ENCODE results near the gene GNAL.

Gene GNAL

GRCh38 chr18:11873670-11874340 is 184.7 kb downstream of the GNAL start:
- H3K4me2 ChIP-seq (ENCODE audit: low read length), result no peak overlapping the region
- H3K9me3 ChIP-seq (ENCODE audit: control insufficient read depth, insufficient read depth, low read length), result no peaks in the 10 kb centered on the region
- no peak overlapping the region for H3K4me3 ChIP-seq (ENCODE audit: low read length)
- 0 out of 2 replicates have a peak, but pooled peaks cover 3% of the 10 kb centered on the region for H3F3A ChIP-seq (ENCODE audit: control insufficient read depth, insufficient read depth)
- no peaks in the 10 kb centered on the region for H3K79me2 ChIP-seq (ENCODE audit: control insufficient read depth, low read length)
- H3K27ac ChIP-seq (ENCODE audit: low read depth, low read length), result no peak overlapping the region
- H3K9me2 ChIP-seq (replicated peaks; ENCODE audit: control insufficient read depth, low read length), result no peaks in the 10 kb centered on the region
- peaks cover 15% of the 10 kb centered on the region; the same call in 1 of the 2 replicates for H3K36me3 ChIP-seq (ENCODE audit: control insufficient read depth, low read length)
- H4K20me1 ChIP-seq (ENCODE audit: control insufficient read depth, insufficient read depth, low read depth, low read length), result no peaks in the 10 kb centered on the region
- H3K4me1 ChIP-seq (ENCODE audit: control insufficient read depth, low read length), result peaks cover 1% of the 10 kb centered on the region
- TF ChIP-seq, protein P1, sequence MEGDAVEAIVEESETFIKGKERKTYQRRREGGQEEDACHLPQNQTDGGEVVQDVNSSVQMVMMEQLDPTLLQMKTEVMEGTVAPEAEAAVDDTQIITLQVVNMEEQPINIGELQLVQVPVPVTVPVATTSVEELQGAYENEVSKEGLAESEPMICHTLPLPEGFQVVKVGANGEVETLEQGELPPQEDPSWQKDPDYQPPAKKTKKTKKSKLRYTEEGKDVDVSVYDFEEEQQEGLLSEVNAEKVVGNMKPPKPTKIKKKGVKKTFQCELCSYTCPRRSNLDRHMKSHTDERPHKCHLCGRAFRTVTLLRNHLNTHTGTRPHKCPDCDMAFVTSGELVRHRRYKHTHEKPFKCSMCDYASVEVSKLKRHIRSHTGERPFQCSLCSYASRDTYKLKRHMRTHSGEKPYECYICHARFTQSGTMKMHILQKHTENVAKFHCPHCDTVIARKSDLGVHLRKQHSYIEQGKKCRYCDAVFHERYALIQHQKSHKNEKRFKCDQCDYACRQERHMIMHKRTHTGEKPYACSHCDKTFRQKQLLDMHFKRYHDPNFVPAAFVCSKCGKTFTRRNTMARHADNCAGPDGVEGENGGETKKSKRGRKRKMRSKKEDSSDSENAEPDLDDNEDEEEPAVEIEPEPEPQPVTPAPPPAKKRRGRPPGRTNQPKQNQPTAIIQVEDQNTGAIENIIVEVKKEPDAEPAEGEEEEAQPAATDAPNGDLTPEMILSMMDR (IDR thresholded peaks at IDR 0.05; ENCODE audit: low read depth, low read length, poor library complexity, severe bottlenecking), result no peak
- no peak for TF ChIP-seq EZH2phosphoT487 (IDR thresholded peaks at IDR 0.05; ENCODE audit: borderline replicate concordance, low read length)
- H3K27me3 ChIP-seq (ENCODE audit: control insufficient read depth, low read length), result no peaks in the 10 kb centered on the region

GRCh38 chr18:11874676-11875075 is 185.6 kb downstream of the GNAL start:
- H3K4me2 ChIP-seq (ENCODE audit: low read length), result no peak overlapping the region
- H3K27me3 ChIP-seq (ENCODE audit: control insufficient read depth, low read length), result no peaks in the 10 kb centered on the region
- no peak overlapping the region for H3K4me3 ChIP-seq (ENCODE audit: low read length)

GRCh38 chr18:11877497-11878135 is 188.6 kb downstream of the GNAL start:
- Histone ChIP-seq H3K79me2 (ENCODE audit: control insufficient read depth, low read length) (no peaks in the 10 kb centered on the region), H3K9me2 (replicated peaks; ENCODE audit: control insufficient read depth, low read length) (no peaks in the 10 kb centered on the region), H3F3A (ENCODE audit: control insufficient read depth, insufficient read depth) (peaks cover 4% of the 10 kb centered on the region), H3K4me1 (ENCODE audit: control insufficient read depth, low read length) (peaks cover 16% of the 10 kb centered on the region), H3K4me2 (ENCODE audit: low read length) (no peak overlapping the region), H3K4me3 (ENCODE audit: low read length) (no peak overlapping the region), H3K27me3 (ENCODE audit: control insufficient read depth, low read length) (no peaks in the 10 kb centered on the region), H3K36me3 (ENCODE audit: control insufficient read depth, low read length) (peaks cover 28% of the 10 kb centered on the region), H3K27ac (ENCODE audit: low read depth, low read length) (no peak overlapping the region), H3K9me3 (ENCODE audit: control insufficient read depth, insufficient read depth, low read length) (no peaks in the 10 kb centered on the region), H4K20me1 (ENCODE audit: control insufficient read depth, insufficient read depth, low read depth, low read length) (no peaks in the 10 kb centered on the region)
- TF ChIP-seq, protein P1 (IDR thresholded peaks at IDR 0.05; ENCODE audit: low read depth, low read length, poor library complexity, severe bottlenecking), result no peak
- TF ChIP-seq EZH2phosphoT487 (IDR thresholded peaks at IDR 0.05; ENCODE audit: borderline replicate concordance, low read length), result no peak

More at GRCh38 chr18:11874676-11875075, 185.6 kb downstream of the GNAL start:
- Histone ChIP-seq H3K9me2 (replicated peaks; ENCODE audit: control insufficient read depth, low read length) (no peaks in the 10 kb centered on the region), H3F3A (ENCODE audit: control insufficient read depth, insufficient read depth) (0 out of 2 replicates have a peak, but pooled peaks cover 3% of the 10 kb centered on the region), H3K9me3 (ENCODE audit: control insufficient read depth, insufficient read depth, low read length) (no peaks in the 10 kb centered on the region), H3K36me3 (ENCODE audit: control insufficient read depth, low read length) (peaks cover 15% of the 10 kb centered on the region; the same call in 1 of the 2 replicates), H3K79me2 (ENCODE audit: control insufficient read depth, low read length) (no peaks in the 10 kb centered on the region), H3K27ac (ENCODE audit: low read depth, low read length) (no peak overlapping the region), H3K4me1 (ENCODE audit: control insufficient read depth, low read length) (no peaks in the 10 kb centered on the region), H4K20me1 (ENCODE audit: control insufficient read depth, insufficient read depth, low read depth, low read length) (no peaks in the 10 kb centered on the region)
- TF ChIP-seq, protein P1 (IDR thresholded peaks at IDR 0.05; ENCODE audit: low read depth, low read length, poor library complexity, severe bottlenecking), result no peak
- no peak for TF ChIP-seq EZH2phosphoT487 (IDR thresholded peaks at IDR 0.05; ENCODE audit: borderline replicate concordance, low read length)

Measured in DOHH2 (cell line).